Tibial artery (tissue), 4 donors: ENCODE data around the gene TMEM63A.

Experiments used
- DNase-seq, 2 donors: peaks; one replicate each; pipeline ENCODE4 v3.0.0-alpha.2; 2019
- H3K27ac ChIP-seq, 2 donors: fragments of 200-600 bp; sonication (generic) in 1 of 2; 1 replicate in 1 of 2; 2 replicates in 1 of 2; pipeline ENCODE4 v1.5.1; 2018 to 2019; ENCODE audit warnings: mild to moderate bottlenecking in 1 of 2
- H3K27me3 ChIP-seq, 2 donors: fragments of 200-600 bp; sonication (generic) in 1 of 2; one replicate each; pipeline versions ENCODE4 v1.5.1 to v1.6.0; 2016 to 2019
- H3K36me3 ChIP-seq, 3 donors: fragments of 200-600 bp; sonication (generic) in 2 of 3; one replicate each; pipeline ENCODE4 v1.5.1; 2016 to 2019; ENCODE audit warnings: mild to moderate bottlenecking in 2 of 3
- H3K4me1 ChIP-seq, 4 donors: fragments of 200-600 bp; sonication (generic) in 2 of 4; 1 replicate in 3 of 4; 2 replicates in 1 of 4; pipeline ENCODE4 v1.5.1; 2016 to 2019
- H3K4me3 ChIP-seq, 2 donors: fragments of 200-600 bp; sonication (generic) in 1 of 2; 1 replicate in 1 of 2; 2 replicates in 1 of 2; pipeline ENCODE4 v1.5.1; 2018 to 2019; ENCODE audit warnings: mild to moderate bottlenecking in 2 of 2
- H3K9me3 ChIP-seq, 3 donors: fragments of 200-600 bp; sonication (generic) in 1 of 3; one replicate each; pipeline ENCODE4 v1.5.1; 2016 to 2019
- CTCF ChIP-seq, 2 experiments: fragments of 200-600 bp in 1 of 2; fragments of 450-650 bp in 1 of 2; IDR thresholded peaks; one replicate each; pipeline ENCODE4 v1.5.1; 2017 to 2019; ENCODE audit warnings: antibody characterized with exemption in 2 of 2, mild to moderate bottlenecking in 1 of 2, moderate library complexity in 1 of 2
- intact Hi-C: fragments of 100-400 bp; cut with DNase I; formaldehyde crosslinking; loops from one replicate; pipeline ENCODE4 v1.15.0; 2023; ENCODE audit warnings: low total_unique reads

TMEM63A gene

GRCh38 chr1:225896937-225897549, 14.9 kb upstream of the TMEM63A start:
- Histone ChIP-seq H3K27me3 (no peaks in the 10 kb centered on the region), H3K4me3 (no peak overlapping the region), H3K27ac (no peak overlapping the region), H3K4me1 (no peaks in the 10 kb centered on the region), H3K36me3 (no peaks in the 10 kb centered on the region), H3K9me3 (no peaks in the 10 kb centered on the region)
- TF ChIP-seq CTCF (IDR thresholded peaks at IDR 0.05), result no peak
- no peak for DNase-seq
- intact Hi-C loops, result no loop called here

GRCh38 chr1:225896494-225896893, 14.3 kb upstream of the TMEM63A start:
- intact Hi-C loops, result no loop called here
- Histone ChIP-seq H3K36me3 (no peaks in the 10 kb centered on the region), H3K27ac (no peak overlapping the region), H3K4me1 (no peaks in the 10 kb centered on the region), H3K9me3 (no peaks in the 10 kb centered on the region), H3K27me3 (no peaks in the 10 kb centered on the region), H3K4me3 (no peak overlapping the region)
- no peak for TF ChIP-seq CTCF (IDR thresholded peaks at IDR 0.05)
- no peak for DNase-seq

GRCh38 chr1:225892307-225892706, 10.1 kb upstream of the TMEM63A start:
- Histone ChIP-seq H3K27me3 (peaks cover 0 to 12% of the 10 kb centered on the region in 2 donors), H3K4me3 (no peak overlapping the region), H3K9me3 (no peaks in the 10 kb centered on the region), H3K27ac (no peak overlapping the region), H3K4me1 (peaks cover 0 to 9% (median 0%) of the 10 kb centered on the region in 4 donors), H3K36me3 (no peaks in the 10 kb centered on the region)
- no peak for DNase-seq
- no peak for TF ChIP-seq CTCF (IDR thresholded peaks at IDR 0.05)
- intact Hi-C loops, result no loop called here

GRCh38 chr1:225891229-225891972, 9.2 kb upstream of the TMEM63A start:
- peaks cover 0 to 12% of the 10 kb centered on the region in 2 donors for H3K27me3 ChIP-seq
- H3K27ac ChIP-seq, result no peak overlapping the region
- peaks cover 0 to 9% (median 0%) of the 10 kb centered on the region in 4 donors for H3K4me1 ChIP-seq
- H3K4me3 ChIP-seq, result no peak overlapping the region
- DNase-seq, result no peak
- H3K36me3 ChIP-seq, result no peaks in the 10 kb centered on the region
- TF ChIP-seq CTCF (IDR thresholded peaks at IDR 0.05), result no peak
- intact Hi-C loops, result no loop called here
- H3K9me3 ChIP-seq, result no peaks in the 10 kb centered on the region

- Histone ChIP-seq H3K27me3 (peaks cover 0 to 12% of the 10 kb centered on the region in 2 donors), H3K36me3 (no peaks in the 10 kb centered on the region), H3K9me3 (no peaks in the 10 kb centered on the region), H3K4me1 (peaks cover 0 to 9% (median 0%) of the 10 kb centered on the region in 4 donors), H3K27ac (no peak overlapping the region), H3K4me3 (no peak overlapping the region)
- intact Hi-C loops, result no loop called here
- TF ChIP-seq CTCF (IDR thresholded peaks at IDR 0.05), result no peak
- no peak for DNase-seq
Observed at GRCh38 chr1:225890346-225891228, 8.4 kb upstream of the TMEM63A start.
